ENCODE measurements around the gene FBXO17.
"Not testable (repeated sequence)": the region's sequence is repeated elsewhere in the genome, so short reads cannot be mapped to it uniquely, and the experiment has no call there.

- not testable (repeated sequence) for TF ChIP-seq CTCF, POLR2A (IDR thresholded peaks at IDR 0.05)
Observed at GRCh38 chr19:38989614-38990013, 14.1 kb upstream of the FBXO17 start.

All from esophagus squamous epithelium (tissue), 4 donors.